OCI-LY1 (cell line): ENCODE results near the gene CDKAL1.

Source experiments
- EZH2 ChIP-seq: fragments of 200-600 bp; sonication (generic), shearing (Covaris generic); IDR thresholded peaks from 2 replicates; pipeline ENCODE4 v1.8.0; 2017; ENCODE audit warnings: borderline replicate concordance, mixed run types, mild to moderate bottlenecking, antibody characterized with exemption, low read length, moderate library complexity, mixed read lengths
- TF ChIP-seq, protein P1 (sequence below): fragments of 200-600 bp; sonication (generic), shearing (Covaris generic); IDR thresholded peaks from 2 replicates; pipeline ENCODE4 v1.5.1; 2017; ENCODE audit warnings: mild to moderate bottlenecking, antibody characterized with exemption, low read length, moderate library complexity, mixed read lengths

DNA sequence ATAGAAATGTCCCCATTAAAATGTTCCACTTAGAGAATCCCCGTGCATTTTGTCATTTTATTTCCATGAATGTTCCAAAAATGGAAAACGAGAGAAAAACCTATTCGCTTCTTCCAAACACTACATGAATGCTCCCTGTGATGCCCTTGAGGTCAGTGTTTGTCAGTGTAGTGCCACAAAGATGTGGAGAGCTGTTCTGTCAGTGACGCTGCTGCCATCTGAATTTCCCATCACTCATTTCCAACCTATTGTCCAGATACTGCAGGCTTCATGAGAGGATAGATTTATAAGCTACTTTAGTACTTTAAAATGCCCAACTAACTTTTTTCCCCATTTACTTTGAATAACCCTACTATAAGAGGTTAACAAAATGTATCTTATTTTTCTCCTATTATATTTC, 335.8 kb downstream of the CDKAL1 start:
- TF ChIP-seq, protein P1, sequence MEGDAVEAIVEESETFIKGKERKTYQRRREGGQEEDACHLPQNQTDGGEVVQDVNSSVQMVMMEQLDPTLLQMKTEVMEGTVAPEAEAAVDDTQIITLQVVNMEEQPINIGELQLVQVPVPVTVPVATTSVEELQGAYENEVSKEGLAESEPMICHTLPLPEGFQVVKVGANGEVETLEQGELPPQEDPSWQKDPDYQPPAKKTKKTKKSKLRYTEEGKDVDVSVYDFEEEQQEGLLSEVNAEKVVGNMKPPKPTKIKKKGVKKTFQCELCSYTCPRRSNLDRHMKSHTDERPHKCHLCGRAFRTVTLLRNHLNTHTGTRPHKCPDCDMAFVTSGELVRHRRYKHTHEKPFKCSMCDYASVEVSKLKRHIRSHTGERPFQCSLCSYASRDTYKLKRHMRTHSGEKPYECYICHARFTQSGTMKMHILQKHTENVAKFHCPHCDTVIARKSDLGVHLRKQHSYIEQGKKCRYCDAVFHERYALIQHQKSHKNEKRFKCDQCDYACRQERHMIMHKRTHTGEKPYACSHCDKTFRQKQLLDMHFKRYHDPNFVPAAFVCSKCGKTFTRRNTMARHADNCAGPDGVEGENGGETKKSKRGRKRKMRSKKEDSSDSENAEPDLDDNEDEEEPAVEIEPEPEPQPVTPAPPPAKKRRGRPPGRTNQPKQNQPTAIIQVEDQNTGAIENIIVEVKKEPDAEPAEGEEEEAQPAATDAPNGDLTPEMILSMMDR: no peak
- TF ChIP-seq EZH2: no peak
